OCI-M2 (cell line): ENCODE measurements around the gene ZNF366.

Experiments
- DNase-seq: peaks from one replicate; lab custom pipeline; 2025; ENCODE audit not compliant: unreplicated experiment; lab: John Stamatoyannopoulos, UW

ZNF366 gene, protein sequence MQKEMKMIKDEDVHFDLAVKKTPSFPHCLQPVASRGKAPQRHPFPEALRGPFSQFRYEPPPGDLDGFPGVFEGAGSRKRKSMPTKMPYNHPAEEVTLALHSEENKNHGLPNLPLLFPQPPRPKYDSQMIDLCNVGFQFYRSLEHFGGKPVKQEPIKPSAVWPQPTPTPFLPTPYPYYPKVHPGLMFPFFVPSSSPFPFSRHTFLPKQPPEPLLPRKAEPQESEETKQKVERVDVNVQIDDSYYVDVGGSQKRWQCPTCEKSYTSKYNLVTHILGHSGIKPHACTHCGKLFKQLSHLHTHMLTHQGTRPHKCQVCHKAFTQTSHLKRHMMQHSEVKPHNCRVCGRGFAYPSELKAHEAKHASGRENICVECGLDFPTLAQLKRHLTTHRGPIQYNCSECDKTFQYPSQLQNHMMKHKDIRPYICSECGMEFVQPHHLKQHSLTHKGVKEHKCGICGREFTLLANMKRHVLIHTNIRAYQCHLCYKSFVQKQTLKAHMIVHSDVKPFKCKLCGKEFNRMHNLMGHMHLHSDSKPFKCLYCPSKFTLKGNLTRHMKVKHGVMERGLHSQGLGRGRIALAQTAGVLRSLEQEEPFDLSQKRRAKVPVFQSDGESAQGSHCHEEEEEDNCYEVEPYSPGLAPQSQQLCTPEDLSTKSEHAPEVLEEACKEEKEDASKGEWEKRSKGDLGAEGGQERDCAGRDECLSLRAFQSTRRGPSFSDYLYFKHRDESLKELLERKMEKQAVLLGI

DNA sequence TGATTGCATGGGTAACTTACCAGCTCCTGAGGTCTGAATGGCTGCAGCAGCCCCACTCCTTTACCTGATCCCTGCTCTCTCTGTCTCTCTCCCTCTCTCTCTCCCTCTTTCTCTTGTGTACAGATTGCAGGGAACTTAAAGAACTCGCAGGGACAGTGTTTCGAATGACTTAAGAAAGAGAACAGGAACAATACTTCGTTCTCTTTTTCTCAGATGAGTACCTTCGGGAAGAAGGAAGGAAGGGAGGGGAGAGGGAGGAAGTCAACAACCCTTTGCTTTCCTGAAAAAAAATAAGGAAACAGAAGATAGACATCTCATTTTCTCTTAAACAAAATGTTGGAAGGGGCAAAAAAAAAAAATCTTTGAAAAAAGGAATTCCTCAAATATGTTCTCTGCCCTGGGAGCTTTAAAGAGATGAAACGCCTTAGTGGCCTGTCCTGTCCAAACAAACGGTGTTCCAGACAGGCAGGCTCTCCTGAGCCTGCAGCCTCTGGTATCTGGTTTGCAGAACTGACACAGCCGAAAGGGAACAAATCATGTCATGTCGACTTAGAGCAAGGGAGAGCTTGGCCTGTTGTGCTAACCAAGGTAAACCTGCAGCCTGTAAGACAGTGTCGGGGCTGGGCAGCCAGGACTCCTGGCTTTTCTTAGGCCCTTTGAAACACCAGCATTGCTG lies at the start of gene ZNF366:
Gene ZNF366, minus strand, starts transcription at position 180 of the 676 bp plus-strand sequence. CDS start 45,914 bp downstream, outside the sequence.
- DNase-seq: no peak

DNA sequence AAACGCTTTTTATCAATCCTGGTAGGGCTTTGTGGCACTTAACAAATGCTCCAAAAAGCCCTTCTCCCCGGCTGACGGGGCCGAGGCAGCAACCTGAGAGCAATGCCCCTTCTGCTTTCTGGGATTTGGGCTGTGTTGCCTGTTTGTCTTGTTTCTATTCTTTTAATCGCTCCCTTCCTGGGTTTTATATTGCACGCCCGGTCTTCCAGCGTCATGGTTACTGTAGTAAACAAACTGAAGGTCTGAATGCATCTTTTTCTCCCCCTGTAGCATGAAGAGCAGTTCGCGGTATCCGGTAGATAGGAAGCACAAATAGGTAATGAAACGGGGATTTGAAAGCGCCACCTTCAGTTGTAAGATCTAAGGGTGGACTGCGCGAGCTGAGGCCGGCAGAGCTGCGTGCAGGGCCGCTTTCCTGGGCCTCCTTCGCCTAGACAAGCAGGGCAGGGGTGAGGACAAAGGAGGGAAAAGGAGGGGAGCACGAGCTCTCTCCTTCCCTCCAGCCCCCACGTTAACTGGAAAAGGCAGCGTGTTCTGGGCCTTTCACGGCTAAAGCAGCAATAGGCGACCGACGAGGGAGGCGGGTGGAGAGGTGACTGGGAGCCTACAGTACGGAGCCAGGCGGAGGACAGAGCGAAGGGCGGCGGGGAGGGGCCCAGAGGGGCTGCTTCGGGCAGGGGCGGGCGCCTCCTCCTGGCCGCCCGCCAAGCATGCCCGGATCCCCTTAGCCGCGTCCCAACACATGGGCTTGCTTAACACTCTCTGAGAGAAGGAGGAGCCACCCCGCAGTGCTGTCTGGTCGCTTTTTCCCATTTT lies 49.3 kb upstream of the ZNF366 start:
- DNase-seq: no peak

DNA sequence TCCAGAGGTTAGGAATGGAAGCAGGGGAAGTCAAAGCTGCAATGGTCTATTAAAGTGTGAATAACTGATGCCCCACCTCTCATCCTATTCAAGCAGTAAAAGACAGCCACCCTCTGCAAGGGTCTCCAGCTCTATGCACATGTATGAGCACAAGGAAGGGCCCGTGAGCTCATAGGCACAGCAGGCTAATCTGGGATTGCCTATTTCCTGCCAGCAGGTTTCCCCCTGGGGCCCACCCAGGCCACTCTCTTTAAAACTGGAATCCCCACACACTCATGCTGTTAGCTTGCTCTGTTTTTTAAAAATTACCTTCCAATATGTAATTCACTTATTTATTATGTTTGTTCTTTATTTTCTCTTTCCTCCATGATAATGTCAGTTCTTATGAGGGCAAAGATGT lies 48.7 kb upstream of the ZNF366 start:
- no peak for DNase-seq

DNA sequence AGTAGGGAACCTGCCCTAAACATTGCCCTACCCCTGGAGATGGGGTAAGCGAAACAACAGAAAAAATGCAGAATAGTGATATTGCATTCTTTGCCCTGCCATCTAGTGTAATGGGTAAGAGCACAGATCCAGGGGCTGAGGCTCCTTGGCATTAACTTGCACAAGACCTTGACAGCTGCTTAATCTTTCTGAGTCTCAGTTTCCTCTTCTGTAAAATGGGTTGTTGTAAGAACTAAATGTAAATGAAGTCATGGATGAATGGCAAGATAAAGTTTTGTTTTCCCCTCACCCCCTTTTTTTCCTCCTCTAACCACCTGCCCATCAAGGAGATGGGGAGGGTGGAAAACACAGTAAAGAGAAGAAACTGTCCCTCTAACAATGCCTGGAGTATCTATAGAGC lies 47.7 kb upstream of the ZNF366 start:
- no peak for DNase-seq

DNA sequence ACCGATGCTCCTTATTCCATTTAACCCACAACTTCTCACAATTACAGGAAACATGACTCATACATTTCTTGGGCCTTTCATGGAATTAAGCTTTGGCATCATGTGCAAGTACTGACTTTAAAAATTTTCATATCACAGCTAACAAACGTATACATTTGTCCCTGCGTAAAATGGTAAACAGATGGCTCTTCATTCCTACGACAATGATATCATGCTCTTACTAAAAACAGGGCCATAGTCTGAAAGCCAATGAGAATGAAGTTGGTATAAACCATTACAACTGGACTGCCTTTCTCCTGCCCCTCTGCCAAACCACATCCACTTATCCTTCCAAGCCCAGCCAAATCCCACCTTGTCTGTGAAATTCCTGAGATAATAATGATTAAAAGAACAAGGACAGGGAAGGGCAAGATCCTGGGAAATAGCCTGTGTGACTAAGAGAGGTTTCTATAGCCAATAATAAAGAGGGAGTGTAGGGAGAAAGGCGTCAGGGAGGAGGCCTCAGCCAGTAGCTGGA lies 44.9 kb upstream of the ZNF366 start:
- DNase-seq: no peak

DNA sequence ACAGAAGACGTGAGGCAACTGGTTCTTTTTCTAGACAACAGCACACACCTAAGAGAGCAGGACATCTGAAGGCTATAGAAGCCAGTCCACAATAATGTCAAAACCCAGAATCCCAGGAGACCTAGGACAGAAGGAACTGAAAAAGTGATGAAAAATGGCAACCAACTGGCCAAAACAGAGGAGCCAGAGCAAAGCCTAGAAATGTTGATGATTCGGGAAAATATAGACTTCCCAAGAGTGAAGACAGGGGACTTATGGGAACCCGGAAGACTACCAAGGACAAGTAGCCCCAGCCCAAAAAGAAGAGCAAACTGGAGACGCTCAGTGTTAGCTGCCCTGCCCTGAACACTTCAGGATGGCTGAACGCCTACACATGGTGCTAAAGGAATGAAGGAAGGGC lies 43.4 kb upstream of the ZNF366 start:
- no peak for DNase-seq

DNA sequence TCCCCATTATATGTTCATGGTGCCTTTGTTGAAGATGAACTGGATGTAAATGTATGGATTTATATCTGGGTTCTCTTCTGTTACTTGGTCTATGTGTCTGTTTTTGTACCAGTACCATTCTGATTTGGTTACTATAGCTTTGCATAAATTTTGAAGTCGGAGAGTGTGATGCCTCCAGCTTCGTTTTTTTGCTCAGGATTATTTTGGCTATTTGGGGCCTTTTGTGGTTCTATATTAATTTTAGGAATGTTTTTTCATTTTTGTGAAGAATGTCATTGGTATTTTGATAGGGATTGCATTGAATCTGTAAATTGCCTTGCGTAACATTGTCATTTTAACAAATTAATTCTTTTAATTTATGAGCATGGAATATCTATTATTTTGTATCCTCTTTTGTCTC lies 36.6 kb upstream of the ZNF366 start:
- DNase-seq: no peak

DNA sequence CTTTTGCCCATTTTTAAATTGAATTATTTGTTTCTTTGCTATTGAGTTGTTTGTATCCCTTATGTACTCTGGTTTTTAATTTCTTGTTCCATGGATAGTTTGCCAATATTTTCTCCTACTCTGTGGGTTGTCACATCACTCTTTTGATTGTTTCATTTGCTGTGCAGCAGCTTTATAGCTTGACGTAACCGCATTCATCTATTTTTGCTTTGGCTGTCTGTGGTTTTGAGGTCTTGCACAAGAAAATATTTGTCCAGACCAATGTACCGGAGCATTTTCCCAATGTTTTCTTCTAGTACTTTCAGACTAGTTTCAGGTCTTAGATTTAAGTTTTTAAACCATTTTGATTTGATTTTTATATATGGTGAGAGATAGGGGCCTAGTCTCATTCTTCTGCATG lies 36.2 kb upstream of the ZNF366 start:
- DNase-seq: no peak

DNA sequence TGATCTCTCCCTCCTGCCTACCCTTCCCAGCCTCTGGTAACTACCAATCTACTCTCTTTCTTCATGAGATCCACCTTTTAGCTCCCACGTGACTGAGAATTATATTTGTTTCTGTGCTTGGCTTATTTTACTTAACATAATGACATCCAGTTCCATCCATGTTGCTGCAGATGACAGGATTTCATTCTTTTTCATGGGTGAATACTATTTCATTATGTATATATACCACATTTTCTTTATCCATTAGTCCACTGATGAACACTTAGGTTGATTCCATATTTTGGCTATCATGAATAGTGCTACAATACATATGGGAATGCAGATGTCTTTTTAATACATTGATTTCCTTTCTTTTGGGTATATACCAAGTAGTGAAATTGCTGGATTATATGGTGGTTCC lies 35.5 kb upstream of the ZNF366 start:
- DNase-seq: no peak

DNA sequence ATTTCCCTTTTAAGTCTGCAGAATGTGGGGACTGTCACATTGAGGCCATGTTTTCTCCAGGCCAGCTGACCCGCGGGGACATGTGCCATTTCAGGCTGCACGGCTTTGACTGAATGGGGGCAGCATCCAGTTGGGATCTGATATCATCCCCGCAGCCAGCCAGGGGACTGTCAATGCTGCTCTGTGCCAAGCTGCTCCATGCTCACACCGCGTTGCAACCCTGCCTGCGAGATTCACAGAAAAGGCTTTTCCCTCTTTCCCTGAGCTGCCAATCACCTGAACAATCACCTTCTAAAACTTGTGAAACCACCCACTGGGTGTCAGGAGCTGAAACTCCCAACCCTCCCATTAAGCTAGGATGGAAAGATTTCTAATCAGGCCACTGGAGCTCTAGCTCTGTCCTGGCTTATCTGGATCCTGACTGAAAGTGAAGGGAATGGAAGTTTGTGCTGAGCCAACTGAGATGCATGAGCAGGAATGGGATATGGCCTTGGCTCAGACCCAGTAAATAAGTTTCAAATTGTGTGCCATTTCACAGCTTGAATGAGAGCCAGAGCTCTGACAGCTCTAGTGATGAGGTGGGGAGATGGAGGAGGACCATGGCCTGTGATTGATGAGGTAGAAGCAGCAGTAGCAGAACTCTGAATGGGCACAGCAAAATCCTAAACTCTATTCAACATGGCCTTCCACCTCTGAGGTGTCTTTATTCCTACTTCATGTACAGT lies 34.5 kb upstream of the ZNF366 start:
- no peak for DNase-seq

DNA sequence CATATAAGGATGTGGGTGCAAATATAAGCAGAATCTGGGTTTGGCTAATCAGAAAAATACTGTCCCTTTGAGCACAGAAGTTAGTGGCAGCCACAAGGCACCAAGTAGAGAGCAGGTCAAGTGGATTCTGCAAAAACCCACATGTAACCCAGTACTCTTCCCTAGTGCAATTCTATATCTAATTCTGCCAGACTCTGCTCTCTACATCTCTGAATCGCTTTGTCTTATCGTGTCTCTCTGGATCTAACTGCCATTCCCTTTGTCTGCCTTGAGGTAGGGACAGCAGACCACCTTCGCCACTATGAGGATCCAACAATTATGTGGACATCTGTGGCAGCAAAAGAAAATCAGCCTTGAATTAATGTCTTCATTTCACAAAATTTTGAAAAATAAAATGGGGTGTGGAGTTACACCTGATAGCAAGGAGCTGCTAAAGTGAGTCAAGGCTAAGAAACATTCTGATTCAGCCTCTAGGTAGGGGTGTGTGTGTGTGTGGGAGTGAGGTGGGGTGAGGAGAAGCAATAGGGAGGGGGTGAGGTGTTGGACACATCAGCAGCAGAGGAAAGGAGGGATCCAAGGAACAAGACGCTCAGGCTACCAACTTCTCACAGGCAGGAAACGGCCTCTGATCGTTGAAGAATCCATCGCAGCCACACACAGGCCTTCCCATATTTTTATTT lies 33.7 kb upstream of the ZNF366 start:
- no peak for DNase-seq

DNA sequence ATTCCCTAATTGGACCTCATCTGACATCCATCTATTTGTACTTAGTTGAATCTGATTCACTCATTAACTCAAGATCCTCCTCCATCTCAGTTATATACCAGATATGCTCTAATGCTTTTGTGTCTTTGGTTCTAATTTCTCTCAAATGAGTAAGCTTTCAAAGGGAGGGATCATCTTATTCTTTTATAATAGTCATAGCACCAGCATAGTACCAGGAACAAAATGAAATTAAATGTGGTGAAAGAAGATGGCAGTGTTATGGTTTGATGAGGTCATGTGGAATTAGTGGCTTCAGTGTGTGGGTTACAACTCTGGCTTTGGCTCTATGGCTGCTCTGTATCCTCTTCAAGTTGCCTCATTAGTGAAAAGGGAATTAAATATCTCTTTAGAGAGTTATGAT lies 32.5 kb upstream of the ZNF366 start:
- DNase-seq: no peak

DNA sequence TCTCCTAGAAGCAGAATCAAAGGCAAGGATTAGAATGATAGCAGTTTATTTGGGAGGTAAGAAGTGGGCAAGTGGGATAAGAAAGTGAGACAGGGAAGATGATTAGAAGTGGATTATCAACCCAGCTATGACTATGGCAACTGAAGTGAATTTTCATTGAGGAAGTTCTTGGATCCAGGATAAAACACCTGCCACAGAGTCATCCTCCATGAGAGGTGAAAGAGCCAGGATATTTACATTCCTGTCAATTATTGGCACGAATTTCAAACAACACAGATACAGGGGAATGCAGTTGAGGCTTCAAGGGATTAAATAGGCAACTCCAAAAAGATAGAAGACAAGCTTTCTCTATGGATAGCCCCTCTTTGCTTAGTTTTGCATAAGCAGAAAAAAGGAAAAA lies 31.8 kb upstream of the ZNF366 start:
- DNase-seq: no peak

DNA sequence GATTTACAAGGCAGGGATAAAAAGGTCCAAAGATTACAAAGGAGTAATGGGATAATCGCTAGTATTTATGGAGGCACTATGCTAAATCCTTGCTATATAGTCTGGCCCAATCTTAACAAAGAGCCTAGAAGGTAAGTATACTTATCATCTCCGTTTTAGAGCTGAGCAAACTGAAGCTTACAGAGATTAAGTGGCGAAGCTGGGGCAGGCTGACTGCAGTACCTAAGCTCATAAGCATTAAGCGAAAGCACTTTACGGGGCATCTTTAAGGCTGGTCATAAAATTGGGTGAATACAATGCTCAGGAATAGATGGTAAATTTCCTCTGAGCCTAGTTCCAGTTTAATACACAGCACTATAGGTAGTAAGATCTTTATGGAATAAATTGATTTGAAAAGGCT lies 30.0 kb upstream of the ZNF366 start:
- DNase-seq: no peak

DNA sequence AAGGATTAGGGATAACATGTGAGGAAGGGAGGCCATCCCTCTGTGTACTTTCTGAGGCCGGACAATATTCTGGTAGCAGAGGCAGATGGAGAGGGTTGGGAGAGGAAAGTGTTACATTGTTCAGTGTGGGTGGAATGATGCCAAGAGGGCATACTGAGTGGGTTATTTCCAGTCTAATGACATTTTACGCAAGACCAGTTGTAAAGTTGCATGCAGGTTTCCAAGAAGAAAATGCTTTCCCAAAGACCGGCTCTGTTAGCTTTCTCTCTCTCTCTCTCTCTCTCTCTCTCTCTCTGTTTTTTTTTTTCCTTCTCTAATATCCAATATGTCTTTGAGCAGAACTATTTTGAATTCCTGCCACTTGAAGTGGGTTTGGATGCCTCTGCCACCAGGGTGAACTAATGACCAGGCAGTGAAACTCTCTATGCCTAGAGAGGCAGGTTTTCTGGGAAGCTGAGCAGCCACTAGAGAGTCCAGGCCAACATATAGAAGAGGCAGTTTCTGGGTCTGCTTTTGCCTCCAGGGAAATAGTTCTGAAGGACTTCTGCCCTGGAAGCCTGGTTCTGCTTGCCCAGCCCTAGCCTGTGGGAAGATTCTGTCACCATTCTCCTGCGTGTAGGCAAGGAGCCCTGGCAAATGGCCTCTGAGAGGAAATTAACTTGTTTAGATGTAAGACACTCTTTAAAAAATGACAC lies 24.4 kb upstream of the ZNF366 start:
- DNase-seq: no peak

DNA sequence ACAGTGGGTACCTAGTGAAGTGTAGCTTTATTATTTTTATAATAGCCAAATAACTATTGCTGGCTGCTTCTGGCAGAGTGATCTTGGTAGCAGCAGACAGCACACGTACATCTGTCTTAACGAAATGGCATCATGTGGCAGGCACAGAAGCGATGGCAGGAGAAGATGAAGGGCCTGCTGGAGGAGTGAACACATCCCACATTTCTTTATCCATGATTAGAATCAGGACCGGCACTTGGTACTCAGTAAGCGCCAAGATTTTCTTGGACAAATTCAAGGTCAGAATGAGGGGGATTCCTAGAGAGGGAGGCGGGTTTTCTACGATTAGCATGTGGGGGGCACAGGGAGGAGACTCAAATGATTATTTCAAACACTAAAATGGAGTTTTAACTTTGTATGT lies 23.0 kb upstream of the ZNF366 start:
- DNase-seq: no peak

DNA sequence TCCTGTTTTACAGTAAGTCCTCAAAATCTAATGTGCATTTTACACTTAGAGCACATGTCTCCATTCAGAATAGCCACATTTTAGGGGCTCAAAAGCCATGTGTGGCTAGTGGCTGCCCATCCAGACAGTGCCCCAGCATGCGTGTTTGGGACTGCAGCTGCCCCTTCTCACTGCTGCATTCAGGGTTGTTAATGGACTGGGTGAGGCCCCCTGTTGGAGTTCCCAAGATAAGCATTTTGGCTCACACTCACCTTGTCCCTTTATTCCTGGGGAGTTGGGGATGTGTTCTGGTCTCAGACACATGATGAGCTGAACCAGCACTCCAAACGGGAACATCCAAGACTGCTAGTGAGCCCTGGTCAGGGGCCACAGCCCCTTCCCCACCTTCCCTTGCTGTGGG lies 22.2 kb upstream of the ZNF366 start:
- DNase-seq: no peak

DNA sequence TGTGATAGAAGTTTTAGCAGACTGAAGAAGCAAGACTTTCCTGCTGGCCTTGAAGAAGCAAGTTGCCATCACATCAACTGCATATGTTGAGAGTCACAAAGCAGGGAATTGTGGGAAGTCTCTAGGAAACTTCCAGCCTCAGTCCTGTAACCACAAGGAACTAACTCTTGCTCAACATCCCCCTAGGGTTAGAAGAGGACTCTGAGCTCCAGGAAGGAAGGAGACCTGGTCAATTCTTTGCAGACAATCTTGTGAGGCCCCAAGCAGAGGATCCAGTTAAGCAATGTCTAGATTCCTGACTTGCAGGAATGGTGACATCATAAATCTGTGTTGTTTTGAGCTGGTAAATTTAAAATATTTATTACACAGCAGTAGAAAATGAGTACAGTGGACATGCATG lies 18.6 kb upstream of the ZNF366 start:
- DNase-seq: no peak

DNA sequence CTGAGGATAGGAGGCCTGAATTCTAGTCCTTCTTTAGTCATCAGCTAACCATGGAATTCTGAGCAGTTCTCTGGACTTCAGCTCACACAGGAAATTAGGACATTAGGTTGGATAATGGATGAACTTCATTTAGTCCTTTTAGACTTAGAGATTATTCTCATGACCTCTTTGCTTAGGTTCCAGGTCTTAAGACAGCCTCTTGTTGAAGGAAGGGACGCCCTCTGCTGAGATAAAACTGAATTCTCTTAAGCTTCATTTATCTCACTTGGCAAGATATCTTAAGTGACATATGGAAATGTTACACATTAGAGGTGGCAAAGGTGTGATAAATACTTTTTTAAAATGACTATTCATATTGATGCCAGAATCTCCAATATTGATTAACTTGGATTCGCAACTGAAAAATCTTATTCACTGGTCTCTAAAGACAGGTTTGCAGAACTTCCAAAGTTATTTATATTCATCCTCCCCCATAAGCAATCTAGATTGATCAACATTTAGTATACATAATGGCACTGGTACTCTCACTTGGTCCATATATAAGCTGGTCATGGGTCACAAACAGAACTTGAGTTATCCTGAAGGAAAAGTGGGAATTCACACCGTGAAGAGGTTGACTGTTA lies 16.9 kb upstream of the ZNF366 start:
- DNase-seq: no peak
